A172 (cell line): ENCODE results near the gene GRIFIN. TPM values are rescaled to one million over a fixed set of nuclear protein-coding genes. Genes with fewer than 3 reads are reported as not detected.
"Not testable (repeated sequence)": the region's sequence is repeated elsewhere in the genome, so short reads cannot be mapped to it uniquely, and the experiment has no call there.

ENCODE experiments used
- DNase-seq: peaks from one replicate; pipeline ENCODE4 v3.0.0-alpha.2; 2015; ENCODE audit warnings: low spot score
- total RNA-seq: library from RNA; depleted of rRNA; stranded (reverse); fragments of >200 nt; shearing (Covaris generic); gene quantifications from 2 replicates; pipeline ENCODE4 v1.2.3, GENCODE V29; 2014

Gene GRIFIN
- total RNA-seq, 1 experiment from 2014 or later = not detected

- peak; percentile 87 for DNase-seq
Observed at GRCh38 chr7:2478399-2478785, 2.2 kb upstream of the GRIFIN start.

- DNase-seq = peak; percentile 71
Observed at GRCh38 chr7:2477447-2478398, 1.5 kb upstream of the GRIFIN start.

- no peak for DNase-seq
Observed at GRCh38 chr7:2476776-2477446, 713 bp upstream of the GRIFIN start.

- no peak for DNase-seq
Observed at GRCh38 chr7:2475678-2476015, 551 bp downstream of the GRIFIN start.

- no peak for DNase-seq
Observed at GRCh38 chr7:2474813-2475677, 1.2 kb downstream of the GRIFIN start.

GRCh38 chr7:2474224-2474623 is 2.0 kb downstream of the GRIFIN start:
- DNase-seq = no peak

GRCh38 chr7:2473496-2474180 is 2.6 kb downstream of the GRIFIN start:
- DNase-seq = no peak

GRCh38 chr7:2472739-2473138 is 3.5 kb downstream of the GRIFIN start:
- DNase-seq = no peak

- peak; percentile 75 for DNase-seq
Observed at GRCh38 chr7:2471396-2471795, 4.8 kb downstream of the GRIFIN start.

GRCh38 chr7:2471022-2471329 is 5.2 kb downstream of the GRIFIN start:
- peak; percentile 60 for DNase-seq

- no peak for DNase-seq
Observed at GRCh38 chr7:2470204-2471021, 5.8 kb downstream of the GRIFIN start.

- not testable (repeated sequence) for DNase-seq
Observed at GRCh38 chr7:2469460-2470203, 6.6 kb downstream of the GRIFIN start.

GRCh38 chr7:2468227-2468626 is 8.0 kb downstream of the GRIFIN start:
- no peak for DNase-seq

- DNase-seq = no peak
Observed at GRCh38 chr7:2466675-2467074, 9.5 kb downstream of the GRIFIN start.

GRCh38 chr7:2465928-2466327 is 10.3 kb downstream of the GRIFIN start:
- DNase-seq = no peak

GRCh38 chr7:2462731-2463130 is 13.5 kb downstream of the GRIFIN start:
- DNase-seq = no peak

GRCh38 chr7:2461268-2462026 is 14.8 kb downstream of the GRIFIN start:
- no peak for DNase-seq

GRCh38 chr7:2460641-2461040 is 15.6 kb downstream of the GRIFIN start:
- DNase-seq = no peak

GRCh38 chr7:2460188-2460587 is 16.0 kb downstream of the GRIFIN start:
- DNase-seq = no peak
